Transverse colon (tissue), 4 donors: ENCODE results near the gene SLC2A1. TPM values are rescaled to one million over a fixed set of nuclear protein-coding genes. Genes with fewer than 3 reads are reported as not detected.

Source experiments
- DNase-seq: peaks from one replicate; pipeline ENCODE4 v3.0.0-alpha.2; 2019
- H3K27ac ChIP-seq, 4 donors: fragments of 200-600 bp; sonication (generic); 2 replicates each; pipeline ENCODE4 v1.5.1; 2016 to 2018; ENCODE audit warnings: inconsistent platforms in 4 of 4
- H3K27me3 ChIP-seq: fragments of 200-600 bp; sonication (generic); 2 replicates; pipeline ENCODE4 v1.5.1; 2017; ENCODE audit warnings: inconsistent platforms
- H3K36me3 ChIP-seq, 4 donors: fragments of 200-600 bp; sonication (generic); 2 replicates each; pipeline ENCODE4 v1.5.1; 2017 to 2019; ENCODE audit warnings: inconsistent platforms in 4 of 4
- H3K4me1 ChIP-seq, 4 donors: fragments of 200-600 bp; sonication (generic); 2 replicates each; pipeline ENCODE4 v1.5.1; 2017 to 2020; ENCODE audit warnings: inconsistent platforms in 4 of 4
- H3K4me3 ChIP-seq, 4 donors: fragments of 200-600 bp; sonication (generic); 1 replicate in 1 of 4; 2 replicates in 3 of 4; pipeline versions ENCODE4 v1.5.1 to v1.6.1; 2017 to 2019; ENCODE audit warnings: inconsistent platforms in 4 of 4
- H3K9me3 ChIP-seq, 2 donors: fragments of 200-600 bp; sonication (generic); 2 replicates each; pipeline ENCODE4 v1.5.1; 2017 to 2019; ENCODE audit warnings: inconsistent platforms in 2 of 2
- EP300 ChIP-seq: sonication (generic); formaldehyde crosslinking; IDR thresholded peaks from one replicate; pipeline ENCODE4 v1.6.1; 2017; ENCODE audit warnings: antibody characterized with exemption, low read depth
- POLR2A ChIP-seq: fragments of 450-650 bp; IDR thresholded peaks from one replicate; pipeline ENCODE4 v1.6.1; 2016; ENCODE audit warnings: antibody characterized with exemption, mild to moderate bottlenecking, moderate library complexity
- POLR2AphosphoS5 ChIP-seq, 3 donors: sonication (generic); formaldehyde crosslinking; IDR thresholded peaks; one replicate each; pipeline ENCODE4 v1.6.1; 2016; ENCODE audit warnings: antibody characterized with exemption in 3 of 3
- WGBS, 2 donors: methylation state at CpG; one replicate each; pipeline ENCODE4 v1.1.5; 2018; ENCODE audit warnings: low coverage in 1 of 2; 5-methylcytosine and 5-hydroxymethylcytosine counted together
- in situ Hi-C, 4 donors: fragments of 200-750 bp; cut with MboI; loops; one replicate each; pipeline versions ENCODE4 v1.15.0 to v1.15.1; 2017; ENCODE audit warnings: low sequenced_read_pairs in 3 of 4, low pct_ligation_motif_present in 1 of 4, low pct_unique_long_range_greater_than_20kb in 1 of 4
- intact Hi-C: fragments of 100-400 bp; cut with DNase I; formaldehyde crosslinking; loops from one replicate; pipeline ENCODE4 v1.15.1; 2023; ENCODE audit warnings: low total_unique reads
- total RNA-seq, 4 donors: library from RNA; depleted of rRNA; stranded (reverse); fragments of >200 nt; gene quantifications; one replicate each; pipeline ENCODE4 v1.1.0, GENCODE V29; 2016
- TF ChIP-seq, protein P1 (sequence below), 5 experiments: fragments of 200-600 bp in 3 of 5; fragments of 450-650 bp in 2 of 5; sonication (generic) in 3 of 5; IDR thresholded peaks; 1 replicate in 2 of 5; 2 replicates in 3 of 5; pipeline ENCODE4 v1.5.1; 2016 to 2017; ENCODE audit warnings: antibody characterized with exemption in 5 of 5, inconsistent platforms in 3 of 5, mild to moderate bottlenecking in 2 of 5, moderate library complexity in 1 of 5

Gene SLC2A1
- total RNA-seq, 4 donors from 2014 or later, result 37.2 to 98.9 (median 69.1) TPM

DNA sequence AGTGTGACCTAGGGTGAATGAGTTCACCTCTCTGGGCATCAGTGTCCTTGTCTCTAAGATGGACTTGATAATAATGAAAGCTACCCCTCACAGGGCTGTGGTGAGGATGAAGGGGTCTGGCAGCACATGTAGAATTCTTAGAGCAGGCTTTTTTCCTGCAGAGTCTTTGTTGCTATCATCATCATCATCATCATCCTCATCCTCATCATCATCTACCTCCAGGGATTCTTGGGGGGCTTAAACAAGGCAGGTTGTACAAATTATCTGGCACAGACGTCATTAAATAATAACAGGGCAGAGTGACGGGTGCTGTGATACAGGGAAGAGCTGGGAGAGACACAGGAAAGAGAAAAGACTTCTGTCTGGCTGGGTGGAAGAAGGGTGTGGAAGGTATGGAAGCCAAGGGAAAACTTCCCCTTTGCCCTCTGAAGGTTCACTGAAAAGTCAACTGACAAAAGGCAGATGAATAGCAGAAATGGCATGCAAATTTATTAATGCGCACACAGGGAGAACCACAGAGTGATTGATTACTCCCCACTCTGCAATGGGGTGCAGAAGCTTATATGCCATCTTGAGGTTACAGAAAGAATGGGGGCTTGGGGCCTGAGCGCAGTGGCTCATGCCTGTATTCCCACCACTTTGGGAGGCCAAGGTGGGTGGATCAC lies 17.0 kb upstream of the SLC2A1 start:
- Histone ChIP-seq H3K9me3 (no peaks in the 10 kb centered on the region), H3K36me3 (no peaks in the 10 kb centered on the region), H3K27ac (no peak overlapping the region), H3K27me3 (no peaks in the 10 kb centered on the region), H3K4me1 (peaks cover 0 to 15% (median 2%) of the 10 kb centered on the region in 4 donors), H3K4me3 (no peak overlapping the region)
- no peak for DNase-seq
- in situ Hi-C loops, result no loop called here
- intact Hi-C loops, result no loop called here
- WGBS, 2 donors, result 92 to 94% methylated on average over 3 to 4 of the region's 4 CpGs
- TF ChIP-seq, protein P1, sequence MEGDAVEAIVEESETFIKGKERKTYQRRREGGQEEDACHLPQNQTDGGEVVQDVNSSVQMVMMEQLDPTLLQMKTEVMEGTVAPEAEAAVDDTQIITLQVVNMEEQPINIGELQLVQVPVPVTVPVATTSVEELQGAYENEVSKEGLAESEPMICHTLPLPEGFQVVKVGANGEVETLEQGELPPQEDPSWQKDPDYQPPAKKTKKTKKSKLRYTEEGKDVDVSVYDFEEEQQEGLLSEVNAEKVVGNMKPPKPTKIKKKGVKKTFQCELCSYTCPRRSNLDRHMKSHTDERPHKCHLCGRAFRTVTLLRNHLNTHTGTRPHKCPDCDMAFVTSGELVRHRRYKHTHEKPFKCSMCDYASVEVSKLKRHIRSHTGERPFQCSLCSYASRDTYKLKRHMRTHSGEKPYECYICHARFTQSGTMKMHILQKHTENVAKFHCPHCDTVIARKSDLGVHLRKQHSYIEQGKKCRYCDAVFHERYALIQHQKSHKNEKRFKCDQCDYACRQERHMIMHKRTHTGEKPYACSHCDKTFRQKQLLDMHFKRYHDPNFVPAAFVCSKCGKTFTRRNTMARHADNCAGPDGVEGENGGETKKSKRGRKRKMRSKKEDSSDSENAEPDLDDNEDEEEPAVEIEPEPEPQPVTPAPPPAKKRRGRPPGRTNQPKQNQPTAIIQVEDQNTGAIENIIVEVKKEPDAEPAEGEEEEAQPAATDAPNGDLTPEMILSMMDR (IDR thresholded peaks at IDR 0.05), result no peak
- no peak for TF ChIP-seq EP300
- no peak for TF ChIP-seq POLR2A
- no peak for TF ChIP-seq POLR2AphosphoS5 (IDR thresholded peaks at IDR 0.05)

DNA sequence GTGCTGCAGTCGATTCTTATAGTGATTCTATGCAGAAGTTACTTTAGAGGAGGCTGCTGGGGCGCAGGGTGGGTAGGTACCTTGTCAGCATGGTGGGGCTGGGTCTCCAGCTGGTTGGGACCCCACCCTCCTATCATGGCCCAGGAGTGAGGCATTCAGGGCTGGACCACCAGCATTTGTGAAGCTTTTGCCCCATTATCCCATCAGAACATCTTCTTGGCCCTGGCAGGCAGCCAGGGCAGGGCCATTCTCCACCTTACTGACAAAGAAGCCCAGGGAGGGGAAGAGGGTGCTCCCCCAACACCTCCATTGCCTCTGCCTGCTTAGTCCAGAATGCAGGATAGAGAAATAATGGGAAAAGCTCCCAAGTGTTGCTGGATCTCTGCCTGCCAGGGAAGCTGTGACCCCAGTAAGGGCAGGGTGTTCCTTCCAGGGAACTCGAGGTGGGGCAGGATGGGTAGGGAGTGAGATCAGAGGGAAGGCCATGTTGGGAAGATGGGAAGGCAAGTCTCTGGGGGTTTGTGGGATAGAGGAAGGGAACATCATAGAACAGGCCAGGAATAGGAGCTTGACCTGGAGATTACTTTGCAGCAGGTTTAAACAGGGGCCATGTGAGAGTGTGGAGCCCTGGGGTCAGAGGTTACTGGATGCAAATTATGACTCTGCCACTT lies 16.2 kb upstream of the SLC2A1 start:
- Histone ChIP-seq H3K27me3 (no peaks in the 10 kb centered on the region), H3K9me3 (no peaks in the 10 kb centered on the region), H3K27ac (no peak overlapping the region), H3K4me3 (no peak overlapping the region), H3K36me3 (no peaks in the 10 kb centered on the region), H3K4me1 (peaks cover 0 to 11% (median 1%) of the 10 kb centered on the region in 4 donors)
- TF ChIP-seq POLR2A (no peak), EP300 (no peak), POLR2AphosphoS5 (IDR thresholded peaks at IDR 0.05) (no peak)
- TF ChIP-seq, protein P1 (IDR thresholded peaks at IDR 0.05), result no peak
- in situ Hi-C loops, result no loop called here
- intact Hi-C loops, result no loop called here
- 60 to 70% methylated on average over 1 to 3 of the region's 3 CpGs for WGBS, 2 donors
- no peak for DNase-seq

DNA sequence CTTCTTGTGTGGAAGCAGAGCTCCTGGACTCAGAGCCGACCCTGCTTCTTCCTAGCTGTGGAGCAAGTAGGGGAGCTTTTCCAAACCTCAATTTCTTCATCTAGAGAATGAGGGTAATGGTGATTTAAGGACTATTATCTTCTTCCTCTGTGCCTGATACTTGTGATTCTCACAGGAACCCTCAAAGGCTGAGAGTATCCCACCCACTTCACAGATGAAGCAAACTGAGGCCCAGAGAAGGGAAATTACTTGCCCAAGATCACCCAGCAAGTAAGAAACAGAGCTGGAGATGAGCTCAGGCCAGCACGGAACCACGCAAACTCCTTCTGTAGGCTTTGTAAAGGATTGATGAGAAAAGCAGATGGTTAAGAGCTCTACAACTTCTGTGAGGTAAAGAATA lies 15.1 kb upstream of the SLC2A1 start:
- in situ Hi-C loops, result no loop called here
- no peak for DNase-seq
- peaks cover 0 to 8% (median 0%) of the 10 kb centered on the region in 4 donors for H3K4me1 ChIP-seq
- no peaks in the 10 kb centered on the region for H3K27me3 ChIP-seq
- H3K36me3 ChIP-seq, result no peaks in the 10 kb centered on the region
- H3K4me3 ChIP-seq, result no peak overlapping the region
- WGBS, 2 donors, result 57 to 100% methylated on average over 1 to 3 of the region's 3 CpGs
- intact Hi-C loops, result no loop called here
- TF ChIP-seq, protein P1 (IDR thresholded peaks at IDR 0.05), result no peak
- TF ChIP-seq EP300 (no peak), POLR2AphosphoS5 (IDR thresholded peaks at IDR 0.05) (no peak), POLR2A (no peak)
- H3K27ac ChIP-seq, result peak overlapping the region in 1 of 4 donors; percentile 17
- no peaks in the 10 kb centered on the region for H3K9me3 ChIP-seq

DNA sequence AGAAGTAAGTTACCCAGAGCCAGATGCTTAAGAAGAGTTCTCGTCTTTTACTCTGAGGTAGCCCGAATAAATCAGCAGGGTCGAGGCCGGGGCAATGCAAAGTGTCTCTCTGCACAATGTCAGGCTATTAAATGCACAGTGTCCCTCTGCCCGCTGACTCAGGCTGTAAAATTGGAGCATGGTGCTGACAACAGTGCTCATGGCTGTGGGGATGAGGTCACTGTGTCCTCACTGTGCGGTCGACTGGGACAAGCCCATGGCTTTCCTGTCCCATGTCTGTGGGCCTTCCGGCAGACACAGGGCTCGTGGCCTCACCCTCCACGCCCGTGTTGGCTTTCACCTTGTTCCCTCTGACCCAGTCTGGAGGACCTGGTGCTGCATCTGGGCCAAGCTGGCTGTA lies 14.6 kb upstream of the SLC2A1 start:
- peak; percentile 60 for DNase-seq
- H3K27me3 ChIP-seq, result no peaks in the 10 kb centered on the region
- intact Hi-C loops (no loop called here), in situ Hi-C loops (no loop called here)
- no peak overlapping the region for H3K4me3 ChIP-seq
- H3K4me1 ChIP-seq, result peaks cover 0 to 8% (median 0%) of the 10 kb centered on the region in 4 donors
- H3K9me3 ChIP-seq, result no peaks in the 10 kb centered on the region
- 68 to 87% methylated on average over 4 to 11 of the region's 11 CpGs for whole genome bisulfite sequencing, 2 donors
- peak overlapping the region in 1 of 4 donors; percentile 17 for H3K27ac ChIP-seq
- TF ChIP-seq POLR2A, result no peak
- peak; percentile 11 for TF ChIP-seq EP300
- TF ChIP-seq, protein P1 (IDR thresholded peaks at IDR 0.05), result no peak
- peak in 1 of 3 donors; percentile 50 for TF ChIP-seq POLR2AphosphoS5 (IDR thresholded peaks at IDR 0.05)
- no peaks in the 10 kb centered on the region for H3K36me3 ChIP-seq
